GM06990 (cell line): Measurements from ENCODE around the gene MTF2.

Experiments
- DNase-seq: peaks from one replicate; pipeline ENCODE4 v3.0.0-alpha.2; 2011; ENCODE audit not compliant: insufficient read length; ENCODE audit errors: extremely low read depth
- H3K27me3 ChIP-seq: replicated peaks from 2 replicates; pipeline ENCODE4 v1.6.0; 2011; ENCODE audit warnings: low read length; ENCODE audit not compliant: control insufficient read depth, insufficient read depth
- H3K36me3 ChIP-seq: 2 replicates; pipeline ENCODE4 v1.5.1; 2011; ENCODE audit warnings: low read length; ENCODE audit not compliant: control insufficient read depth, insufficient read depth
- H3K4me3 ChIP-seq: replicated peaks from 2 replicates; pipeline ENCODE4 v1.5.1; 2011; ENCODE audit warnings: low read depth, mild to moderate bottlenecking, control low read depth, low read length
- CTCF ChIP-seq: IDR thresholded peaks from 2 replicates; pipeline ENCODE4 v1.5.1; 2011; ENCODE audit warnings: low read length, control low read depth, mild to moderate bottlenecking, inconsistent platforms; ENCODE audit not compliant: insufficient read depth, poor library complexity, severe bottlenecking

Gene MTF2

GRCh38 chr1:93132638-93133037 lies 53.6 kb downstream of the MTF2 start:
- TF ChIP-seq CTCF = no peak
- peaks cover 8% of the 10 kb centered on the region for H3K36me3 ChIP-seq
- H3K4me3 ChIP-seq = no peak overlapping the region
- H3K27me3 ChIP-seq = no peaks in the 10 kb centered on the region
- DNase-seq = no peak

GRCh38 chr1:93136445-93136844 lies 57.4 kb downstream of the MTF2 start:
- Histone ChIP-seq H3K36me3 (peaks cover 6% of the 10 kb centered on the region), H3K4me3 (no peak overlapping the region), H3K27me3 (no peaks in the 10 kb centered on the region)
- TF ChIP-seq CTCF = no peak
- DNase-seq = no peak

- H3K36me3 ChIP-seq = peaks cover 6% of the 10 kb centered on the region
- no peak for TF ChIP-seq CTCF
- DNase-seq = no peak
- no peak overlapping the region for H3K4me3 ChIP-seq
- H3K27me3 ChIP-seq = no peaks in the 10 kb centered on the region
These were observed 58.7 kb downstream of the MTF2 start for GRCh38 chr1:93137604-93138292.

- Histone ChIP-seq H3K4me3 (no peak overlapping the region), H3K36me3 (peaks cover 3% of the 10 kb centered on the region), H3K27me3 (no peaks in the 10 kb centered on the region)
- no peak for DNase-seq
- TF ChIP-seq CTCF = no peak
These were observed 61.0 kb downstream of the MTF2 start for GRCh38 chr1:93140106-93140505.

GRCh38 chr1:93142161-93142560 lies 63.1 kb downstream of the MTF2 start:
- no peak for TF ChIP-seq CTCF
- Histone ChIP-seq H3K4me3 (no peak overlapping the region), H3K36me3 (no peaks in the 10 kb centered on the region; the same call in 1 of the 2 replicates), H3K27me3 (no peaks in the 10 kb centered on the region)
- DNase-seq = no peak

GRCh38 chr1:93143136-93143535 lies 64.1 kb downstream of the MTF2 start:
- no peak for TF ChIP-seq CTCF
- no peaks in the 10 kb centered on the region for H3K27me3 ChIP-seq
- peak; percentile 13 for DNase-seq
- H3K4me3 ChIP-seq = no peak overlapping the region
- no peaks in the 10 kb centered on the region; the same call in 1 of the 2 replicates for H3K36me3 ChIP-seq
